ENCODE data around the gene GOLGA6L22. TPM values are rescaled to one million over a fixed set of nuclear protein-coding genes. Genes with fewer than 3 reads are reported as not detected.
A peak's percentile ranks its signal among the peaks of the same experiment; 100 is the strongest.
"Not testable (repeated sequence)": the region's sequence is repeated elsewhere in the genome, so short reads cannot be mapped to it uniquely, and the experiment has no call there.

Gene GOLGA6L22, protein sequence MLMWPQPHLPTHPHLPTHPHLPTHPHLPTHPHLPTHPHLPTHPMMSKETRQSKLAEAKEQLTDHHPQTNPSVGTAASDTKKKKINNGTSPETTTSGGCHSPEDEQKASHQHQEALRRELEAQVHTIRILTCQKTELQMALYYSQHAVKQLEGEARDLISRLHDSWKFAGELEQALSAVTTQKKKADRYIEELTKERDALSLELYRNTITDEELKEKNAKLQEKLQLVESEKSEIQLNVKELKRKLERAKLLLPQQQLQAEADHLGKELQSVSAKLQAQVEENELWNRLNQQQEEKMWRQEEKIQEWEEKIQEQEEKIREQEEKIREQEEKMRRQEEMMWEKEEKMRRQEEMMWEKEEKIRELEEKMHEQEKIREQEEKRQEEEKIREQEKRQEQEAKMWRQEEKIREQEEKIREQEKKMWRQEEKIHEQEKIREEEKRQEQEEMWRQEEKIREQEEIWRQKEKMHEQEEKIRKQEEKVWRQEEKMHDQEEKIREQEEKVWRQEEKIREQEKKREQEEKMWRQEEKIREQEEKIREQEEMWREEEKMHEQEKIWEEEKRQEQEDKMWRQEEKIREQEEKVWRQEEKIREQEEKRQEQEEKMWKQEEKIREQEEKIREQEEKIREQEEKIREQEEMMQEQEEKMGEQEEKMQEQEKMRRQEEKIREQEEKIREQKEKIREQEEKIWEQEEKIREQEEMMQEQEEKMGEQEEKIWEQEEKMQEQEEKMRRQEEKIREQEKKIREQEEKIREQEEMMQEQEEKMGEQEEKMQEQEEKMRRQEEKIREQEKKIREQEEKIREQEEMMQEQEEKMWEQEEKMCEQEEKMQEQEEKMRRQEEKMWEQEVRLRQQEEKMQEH
- total RNA-seq, result not detected

- H3K9me3 Mint-ChIP-seq; POLR2A ChIA-PET; DNase-seq; H3K27me3 Mint-ChIP-seq; H3K36me3 Mint-ChIP-seq (ENCODE audit: low read depth); H3K4me1 Mint-ChIP-seq; H3K4me3 Mint-ChIP-seq; H3K27ac Mint-ChIP-seq; CTCF ChIA-PET: not testable (repeated sequence)
Observed at GRCh38 chr15:22458603-22459002, at the start of gene GOLGA6L22. TSS of gene GOLGA6L22 (plus strand) at chr15:22458903. CDS start at chr15:22458994, 91 bp downstream.

DNA sequence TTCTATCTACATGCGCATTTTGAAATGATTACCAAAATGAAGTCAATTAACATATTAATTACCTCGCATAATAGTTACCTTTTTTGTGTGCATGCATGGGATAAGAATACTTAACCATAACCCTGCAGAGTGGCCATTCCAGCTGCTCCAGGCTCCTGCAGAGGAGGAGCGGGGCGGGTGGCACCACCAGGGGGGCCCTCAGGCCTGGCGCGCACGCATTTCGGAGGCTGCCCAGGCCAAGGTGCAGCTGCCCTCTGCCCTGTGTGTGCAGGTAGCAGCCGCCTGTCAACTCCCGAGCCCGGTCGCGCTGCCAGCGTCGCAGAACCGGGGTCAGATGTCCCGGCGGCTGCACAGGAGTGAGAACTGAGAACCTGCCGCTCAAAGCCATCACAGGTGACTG is 41.4 kb upstream of the GOLGA6L22 start:
- H3K4me3 Mint-ChIP-seq; H3K4me1 Mint-ChIP-seq; H3K9me3 Mint-ChIP-seq; POLR2A ChIA-PET; H3K36me3 Mint-ChIP-seq (ENCODE audit: low read depth); H3K27me3 Mint-ChIP-seq; DNase-seq; H3K27ac Mint-ChIP-seq; CTCF ChIA-PET: not testable (repeated sequence)

DNA sequence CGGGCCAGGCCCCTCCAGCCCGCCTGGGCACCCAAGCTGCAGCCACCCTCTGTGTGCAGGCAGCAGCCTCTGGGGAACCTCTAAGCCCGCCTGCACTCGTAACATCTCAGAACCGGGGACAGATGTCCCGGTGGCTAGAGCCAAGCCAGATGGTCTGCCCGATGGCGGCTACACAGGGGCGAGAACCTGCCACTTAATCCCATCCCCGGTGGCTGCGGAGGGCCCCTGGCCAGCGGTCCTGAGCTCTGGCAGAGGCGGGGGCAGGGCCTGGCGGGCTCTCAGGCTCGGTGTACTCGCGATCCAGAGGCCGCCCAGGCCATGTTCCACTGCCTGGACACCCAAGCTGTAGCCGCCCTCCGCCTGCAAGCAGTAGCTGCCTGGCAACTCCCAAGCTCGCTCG is 40.9 kb upstream of the GOLGA6L22 start:
- H3K27me3 Mint-ChIP-seq; CTCF ChIA-PET; H3K9me3 Mint-ChIP-seq; POLR2A ChIA-PET; H3K4me1 Mint-ChIP-seq; H3K36me3 Mint-ChIP-seq (ENCODE audit: low read depth); DNase-seq; H3K4me3 Mint-ChIP-seq; H3K27ac Mint-ChIP-seq: not testable (repeated sequence)

DNA sequence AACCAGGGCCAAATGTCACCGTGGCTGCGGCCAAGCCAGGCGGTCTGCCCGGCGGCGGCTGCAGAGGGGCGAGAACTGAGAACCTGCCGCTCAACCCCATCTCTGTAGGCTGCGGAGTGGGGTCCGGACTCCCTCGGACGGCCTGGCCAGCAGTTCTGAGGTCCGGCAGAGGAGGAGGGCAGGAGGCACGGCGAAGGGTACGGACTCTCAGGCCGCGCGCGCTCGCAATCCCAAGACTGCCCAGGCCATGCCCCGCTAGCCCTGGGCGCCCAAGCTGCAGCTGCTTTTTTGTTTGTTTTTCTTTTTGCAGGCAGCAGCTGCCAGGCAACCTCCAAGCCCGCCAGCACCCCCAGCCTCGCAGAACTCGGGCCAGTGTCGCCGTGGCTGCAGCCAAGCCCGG is 40.5 kb upstream of the GOLGA6L22 start:
- CTCF ChIA-PET; H3K4me3 Mint-ChIP-seq; H3K27me3 Mint-ChIP-seq; H3K4me1 Mint-ChIP-seq; H3K9me3 Mint-ChIP-seq; DNase-seq; POLR2A ChIA-PET; H3K36me3 Mint-ChIP-seq (ENCODE audit: low read depth); H3K27ac Mint-ChIP-seq: not testable (repeated sequence)

DNA sequence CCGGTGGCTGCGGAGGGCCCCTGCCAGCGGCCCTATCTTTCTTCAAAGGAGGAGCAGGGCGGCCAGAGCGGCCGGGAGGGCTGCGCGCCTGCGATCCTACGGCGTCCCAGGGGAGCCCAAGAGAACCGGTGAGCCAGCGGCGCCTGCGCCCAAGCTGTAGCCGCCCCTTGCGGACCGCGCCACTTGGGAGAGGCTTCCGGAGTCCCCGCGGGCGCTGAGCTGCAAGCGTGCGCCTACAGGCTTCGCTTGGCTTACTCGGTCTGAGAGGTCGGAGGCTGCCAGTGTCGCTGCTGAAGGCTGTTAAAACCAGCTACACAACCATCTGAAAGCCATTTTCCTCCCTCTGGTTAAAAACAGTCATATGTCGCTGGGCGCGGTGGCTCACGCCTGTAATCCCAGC is 40.0 kb upstream of the GOLGA6L22 start:
- POLR2A ChIA-PET; CTCF ChIA-PET; H3K9me3 Mint-ChIP-seq; H3K27me3 Mint-ChIP-seq; H3K36me3 Mint-ChIP-seq (ENCODE audit: low read depth); H3K4me3 Mint-ChIP-seq; H3K27ac Mint-ChIP-seq; DNase-seq; H3K4me1 Mint-ChIP-seq: not testable (repeated sequence)

DNA sequence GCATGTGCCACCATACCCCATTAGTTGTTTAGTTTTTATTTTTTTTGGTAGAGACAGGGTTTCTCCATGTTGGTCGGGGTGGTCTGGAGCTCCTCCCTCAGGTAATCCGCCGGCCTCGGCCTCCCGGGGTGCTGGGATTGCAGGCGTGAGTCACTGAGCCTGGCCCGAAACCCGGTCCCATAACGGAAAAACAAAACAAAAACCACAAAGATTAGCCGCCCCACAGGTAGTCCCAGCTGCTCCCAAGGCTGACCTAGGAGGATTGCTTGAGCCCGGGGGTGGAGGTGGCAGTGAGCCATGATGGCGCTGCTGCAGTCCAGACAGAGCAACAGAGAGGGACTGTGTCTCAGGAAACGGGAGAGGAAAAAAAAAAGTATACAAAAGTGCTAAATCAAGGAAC is 38.4 kb upstream of the GOLGA6L22 start:
- H3K36me3 Mint-ChIP-seq (ENCODE audit: low read depth); POLR2A ChIA-PET; H3K4me3 Mint-ChIP-seq; CTCF ChIA-PET; DNase-seq; H3K27me3 Mint-ChIP-seq; H3K9me3 Mint-ChIP-seq; H3K4me1 Mint-ChIP-seq; H3K27ac Mint-ChIP-seq: not testable (repeated sequence)

DNA sequence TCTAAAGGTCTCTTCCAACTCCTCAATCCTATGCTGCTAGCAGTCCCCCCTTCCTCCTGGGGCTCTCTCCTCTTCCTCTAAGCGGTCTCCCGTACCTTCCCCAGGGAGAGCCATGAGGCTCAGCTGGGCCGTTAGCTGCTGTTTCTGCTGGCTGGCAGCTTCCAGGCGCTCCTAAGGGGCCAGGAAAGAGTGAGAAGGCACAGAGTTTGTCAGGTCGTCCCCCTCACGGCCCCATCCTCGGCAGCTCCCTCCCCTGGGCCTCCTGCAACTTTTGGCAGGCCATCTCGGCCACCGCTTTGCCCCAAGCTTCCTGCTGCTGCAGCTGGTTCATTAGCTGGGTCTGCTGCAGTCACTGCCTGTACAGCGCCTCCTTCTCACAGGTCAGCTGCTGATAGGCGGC is 29.3 kb upstream of the GOLGA6L22 start:
- H3K4me3 Mint-ChIP-seq; H3K27me3 Mint-ChIP-seq; H3K9me3 Mint-ChIP-seq; CTCF ChIA-PET; H3K27ac Mint-ChIP-seq; H3K36me3 Mint-ChIP-seq (ENCODE audit: low read depth); DNase-seq; H3K4me1 Mint-ChIP-seq; POLR2A ChIA-PET: not testable (repeated sequence)

GRCh38 chr15:22431687-22432086 is 27.0 kb upstream of the GOLGA6L22 start:
- H3K4me3 Mint-ChIP-seq; DNase-seq; H3K27me3 Mint-ChIP-seq; CTCF ChIA-PET; POLR2A ChIA-PET; H3K27ac Mint-ChIP-seq; H3K4me1 Mint-ChIP-seq; H3K9me3 Mint-ChIP-seq; H3K36me3 Mint-ChIP-seq (ENCODE audit: low read depth): not testable (repeated sequence)

DNA sequence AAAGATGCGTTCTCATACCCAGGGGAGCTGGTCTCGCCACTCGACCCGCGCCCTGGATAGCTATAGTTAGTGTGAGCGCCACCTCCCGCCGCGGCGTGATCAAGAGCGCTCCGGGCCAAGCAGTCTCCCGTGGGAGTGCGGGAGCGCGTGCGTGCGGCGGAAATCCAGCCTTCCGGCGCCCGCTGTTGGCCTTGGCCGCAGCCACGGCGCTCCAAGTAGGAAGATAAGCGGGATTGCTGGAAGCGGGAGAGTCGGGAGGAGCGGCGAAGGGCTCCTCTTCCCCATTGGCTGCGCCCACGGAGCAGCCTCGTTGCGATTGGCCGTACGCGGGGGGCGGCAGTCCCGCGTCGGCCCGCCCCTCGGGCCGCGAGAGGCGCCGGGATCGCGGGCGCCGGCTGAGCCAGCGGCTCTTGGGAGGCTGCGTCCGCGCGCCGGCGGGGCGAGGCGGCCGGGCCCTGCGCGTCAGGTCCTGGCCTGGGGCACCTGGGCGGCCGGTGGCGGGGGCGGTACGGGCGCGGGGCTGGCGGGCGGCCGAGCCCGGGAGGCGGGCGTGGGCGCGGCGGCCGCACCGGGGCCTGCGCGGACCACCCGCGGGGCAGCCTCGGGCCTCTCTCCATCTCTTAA is 35.9 kb downstream of the GOLGA6L22 start:
- POLR2A ChIA-PET, result not testable (repeated sequence)

GRCh38 chr15:22497200-22497599 is 38.5 kb downstream of the GOLGA6L22 start:
- CTCF ChIA-PET, result not testable (repeated sequence)

More for the DNA sequence above, 35.9 kb downstream of the GOLGA6L22 start:
- H3K27me3 Mint-ChIP-seq; H3K4me1 Mint-ChIP-seq; CTCF ChIA-PET; H3K36me3 Mint-ChIP-seq (ENCODE audit: low read depth); H3K9me3 Mint-ChIP-seq: not testable (repeated sequence)
- peak overlapping the region; percentile 70 for H3K4me3 Mint-ChIP-seq
- peak overlapping the region; percentile 86 for H3K27ac Mint-ChIP-seq
- peak; percentile 35 for DNase-seq

GRCh38 chr15:22498220-22498925 is 39.7 kb downstream of the GOLGA6L22 start:
- not testable (repeated sequence) for DNase-seq, H3K4me1 Mint-ChIP-seq, H3K9me3 Mint-ChIP-seq

More at GRCh38 chr15:22497200-22497599, 38.5 kb downstream of the GOLGA6L22 start:
- H3K4me1 Mint-ChIP-seq; H3K36me3 Mint-ChIP-seq (ENCODE audit: low read depth); H3K4me3 Mint-ChIP-seq; H3K9me3 Mint-ChIP-seq; DNase-seq; POLR2A ChIA-PET; H3K27ac Mint-ChIP-seq; H3K27me3 Mint-ChIP-seq: not testable (repeated sequence)

DNA sequence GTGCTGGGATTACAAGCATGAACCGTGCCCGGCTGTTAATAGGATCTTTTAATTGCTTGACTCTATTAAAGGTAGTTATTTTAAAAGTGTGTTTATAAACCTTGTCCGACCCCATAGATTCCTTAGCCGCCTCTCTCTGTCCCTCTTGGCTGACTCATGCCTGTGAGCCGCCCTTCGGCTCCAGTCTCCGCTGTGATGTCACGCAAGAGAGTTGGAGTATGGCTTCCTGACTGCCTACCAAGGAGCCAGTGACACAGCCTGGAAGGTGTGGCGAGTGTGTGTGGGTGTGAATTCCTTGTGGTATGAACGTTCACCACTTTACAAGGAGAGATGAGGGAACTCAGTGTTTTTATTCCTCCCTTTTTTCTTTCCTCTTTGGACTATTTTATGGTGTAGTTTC is 43.6 kb downstream of the GOLGA6L22 start:
- CTCF ChIA-PET; H3K27me3 Mint-ChIP-seq; H3K36me3 Mint-ChIP-seq (ENCODE audit: low read depth); DNase-seq; H3K9me3 Mint-ChIP-seq; H3K4me1 Mint-ChIP-seq; H3K4me3 Mint-ChIP-seq; H3K27ac Mint-ChIP-seq; POLR2A ChIA-PET: not testable (repeated sequence)

More at GRCh38 chr15:22498220-22498925, 39.7 kb downstream of the GOLGA6L22 start:
- CTCF ChIA-PET; POLR2A ChIA-PET; H3K4me3 Mint-ChIP-seq; H3K27me3 Mint-ChIP-seq; H3K36me3 Mint-ChIP-seq (ENCODE audit: low read depth); H3K27ac Mint-ChIP-seq: not testable (repeated sequence)

GRCh38 chr15:22506959-22507358 is 48.3 kb downstream of the GOLGA6L22 start:
- H3K27ac Mint-ChIP-seq; DNase-seq; H3K4me1 Mint-ChIP-seq; CTCF ChIA-PET; H3K36me3 Mint-ChIP-seq (ENCODE audit: low read depth); H3K9me3 Mint-ChIP-seq; H3K27me3 Mint-ChIP-seq; POLR2A ChIA-PET; H3K4me3 Mint-ChIP-seq: not testable (repeated sequence)

Data from activated CD4-positive, alpha-beta T cell treated with anti-CD3 and anti-CD28 coated beads, Interleukin-2, amount 10 ng/mL, durations not matched to agents 7 days and 5 days (primary cell).